ENCODE measurements around the gene PRSS3. TPM values are rescaled to one million over a fixed set of nuclear protein-coding genes. Genes with fewer than 3 reads are reported as not detected.
"Not testable (repeated sequence)": the region's sequence is repeated elsewhere in the genome, so short reads cannot be mapped to it uniquely, and the experiment has no call there.

The PRSS3 gene
- polyA plus RNA-seq, 1 donor (not counting 4 experiments of a cell fraction or from before 2014, with no cell fraction given), result 9.1 TPM

- Histone ChIP-seq H3K4me1 (ENCODE audit: control insufficient read depth, extremely low read depth, insufficient read depth, low read length) (peaks cover 10% of the 10 kb centered on the region), H2AFZ (ENCODE audit: control insufficient read depth, low read length) (no peak overlapping the region), H3K27ac (ENCODE audit: control insufficient read depth, insufficient read depth, low read length) (no peak overlapping the region), H4K20me1 (ENCODE audit: control insufficient read depth, extremely low read depth, insufficient read depth, low read length) (no peaks in the 10 kb centered on the region), H3K9ac (ENCODE audit: control insufficient read depth, extremely low read depth, insufficient read depth, low read length) (no peak overlapping the region), H3K9me3 (ENCODE audit: control insufficient read depth, low read depth, low read length) (no peaks in the 10 kb centered on the region), H3K4me3 (ENCODE audit: control insufficient read depth in 2 of 3, extremely low read depth in 1 of 3, insufficient read depth in 2 of 3, low read depth in 1 of 3, low read length in 3 of 3) (no peak overlapping the region), H3K27me3 (ENCODE audit: control insufficient read depth, extremely low read depth, insufficient read depth, low read length) (no peaks in the 10 kb centered on the region), H3K79me2 (ENCODE audit: control insufficient read depth, insufficient read depth, low read length) (no peaks in the 10 kb centered on the region), H3K4me2 (ENCODE audit: control insufficient read depth, extremely low read depth, insufficient read depth, low read depth, low read length) (no peak overlapping the region), H3K9me1 (ENCODE audit: control insufficient read depth, extremely low read depth, insufficient read depth, low read length) (no peaks in the 10 kb centered on the region), H3K36me3 (ENCODE audit: control insufficient read depth in 2 of 2, extremely low read depth in 1 of 2, insufficient read depth in 2 of 2, low read length in 2 of 2) (peaks cover 0 to 3% of the 10 kb centered on the region in 2 experiments)
- no peak for TF ChIP-seq EZH2 (IDR thresholded peaks at IDR 0.05; ENCODE audit: low read length)
- TF ChIP-seq CTCF (optimal IDR thresholded peaks at IDR 0.05 in 1 of 3, IDR thresholded peaks at IDR 0.05 in 1 of 3, conservative IDR thresholded peaks at IDR 0.05 in 1 of 3; ENCODE audit: extremely low read depth in 1 of 3, insufficient read depth in 2 of 3, low read length in 3 of 3), result peak in 1 of 3 experiments; percentile 19
- dilution Hi-C loops (cut with MboI; ENCODE audit: extremely low pct_ligation_motif_present, low sequenced_read_pairs), result no loop called here
- DNase-seq (ENCODE audit: low read depth, low spot score), result no peak
- no peak for FAIRE-seq
Observed at GRCh38 chr9:33787839-33788238, 7.5 kb upstream of the PRSS3 start.

- H3K4me3 ChIP-seq (ENCODE audit: control insufficient read depth in 2 of 3, extremely low read depth in 1 of 3, insufficient read depth in 2 of 3, low read depth in 1 of 3, low read length in 3 of 3); H4K20me1 ChIP-seq (ENCODE audit: control insufficient read depth, extremely low read depth, insufficient read depth, low read length); dilution Hi-C loops (cut with MboI; ENCODE audit: extremely low pct_ligation_motif_present, low sequenced_read_pairs); H2AFZ ChIP-seq (ENCODE audit: control insufficient read depth, low read length); H3K79me2 ChIP-seq (ENCODE audit: control insufficient read depth, insufficient read depth, low read length); H3K4me2 ChIP-seq (ENCODE audit: control insufficient read depth, extremely low read depth, insufficient read depth, low read depth, low read length); H3K27me3 ChIP-seq (ENCODE audit: control insufficient read depth, extremely low read depth, insufficient read depth, low read length); DNase-seq (ENCODE audit: low read depth, low spot score); FAIRE-seq; H3K9me3 ChIP-seq (ENCODE audit: control insufficient read depth, low read depth, low read length); H3K27ac ChIP-seq (ENCODE audit: control insufficient read depth, insufficient read depth, low read length); H3K36me3 ChIP-seq (ENCODE audit: control insufficient read depth in 2 of 2, extremely low read depth in 1 of 2, insufficient read depth in 2 of 2, low read length in 2 of 2); H3K9ac ChIP-seq (ENCODE audit: control insufficient read depth, extremely low read depth, insufficient read depth, low read length); H3K9me1 ChIP-seq (ENCODE audit: control insufficient read depth, extremely low read depth, insufficient read depth, low read length); H3K4me1 ChIP-seq (ENCODE audit: control insufficient read depth, extremely low read depth, insufficient read depth, low read length): not testable (repeated sequence)
Observed at GRCh38 chr9:33789429-33789828, 5.9 kb upstream of the PRSS3 start.

GRCh38 chr9:33791117-33791516 is 4.2 kb upstream of the PRSS3 start:
- DNase-seq (ENCODE audit: low read depth, low spot score) (no peak), FAIRE-seq (peak; percentile 26)
- Histone ChIP-seq H2AFZ (ENCODE audit: control insufficient read depth, low read length) (peak overlapping the region; percentile 3), H3K9ac (ENCODE audit: control insufficient read depth, extremely low read depth, insufficient read depth, low read length) (no peak overlapping the region), H3K4me1 (ENCODE audit: control insufficient read depth, extremely low read depth, insufficient read depth, low read length) (peaks cover 12% of the 10 kb centered on the region), H3K36me3 (ENCODE audit: control insufficient read depth in 2 of 2, extremely low read depth in 1 of 2, insufficient read depth in 2 of 2, low read length in 2 of 2) (peaks cover 0 to 3% of the 10 kb centered on the region in 2 experiments), H3K27me3 (ENCODE audit: control insufficient read depth, extremely low read depth, insufficient read depth, low read length) (no peaks in the 10 kb centered on the region), H4K20me1 (ENCODE audit: control insufficient read depth, extremely low read depth, insufficient read depth, low read length) (no peaks in the 10 kb centered on the region), H3K9me1 (ENCODE audit: control insufficient read depth, extremely low read depth, insufficient read depth, low read length) (no peaks in the 10 kb centered on the region), H3K4me2 (ENCODE audit: control insufficient read depth, extremely low read depth, insufficient read depth, low read depth, low read length) (no peak overlapping the region), H3K79me2 (ENCODE audit: control insufficient read depth, insufficient read depth, low read length) (no peaks in the 10 kb centered on the region), H3K4me3 (ENCODE audit: control insufficient read depth in 2 of 3, extremely low read depth in 1 of 3, insufficient read depth in 2 of 3, low read depth in 1 of 3, low read length in 3 of 3) (no peak overlapping the region), H3K27ac (ENCODE audit: control insufficient read depth, insufficient read depth, low read length) (no peak overlapping the region), H3K9me3 (ENCODE audit: control insufficient read depth, low read depth, low read length) (no peaks in the 10 kb centered on the region)
- dilution Hi-C loops (cut with MboI; ENCODE audit: extremely low pct_ligation_motif_present, low sequenced_read_pairs), result no loop called here
- no peak for TF ChIP-seq EZH2 (IDR thresholded peaks at IDR 0.05; ENCODE audit: low read length)
- TF ChIP-seq CTCF (optimal IDR thresholded peaks at IDR 0.05 in 1 of 3, IDR thresholded peaks at IDR 0.05 in 1 of 3, conservative IDR thresholded peaks at IDR 0.05 in 1 of 3; ENCODE audit: extremely low read depth in 1 of 3, insufficient read depth in 2 of 3, low read length in 3 of 3), result no peak

- H4K20me1 ChIP-seq (ENCODE audit: control insufficient read depth, extremely low read depth, insufficient read depth, low read length); dilution Hi-C loops (cut with MboI; ENCODE audit: extremely low pct_ligation_motif_present, low sequenced_read_pairs); DNase-seq (ENCODE audit: low read depth, low spot score); H3K79me2 ChIP-seq (ENCODE audit: control insufficient read depth, insufficient read depth, low read length); H3K9ac ChIP-seq (ENCODE audit: control insufficient read depth, extremely low read depth, insufficient read depth, low read length); H3K27ac ChIP-seq (ENCODE audit: control insufficient read depth, insufficient read depth, low read length); H3K9me3 ChIP-seq (ENCODE audit: control insufficient read depth, low read depth, low read length); H3K4me3 ChIP-seq (ENCODE audit: control insufficient read depth in 2 of 3, extremely low read depth in 1 of 3, insufficient read depth in 2 of 3, low read depth in 1 of 3, low read length in 3 of 3); H2AFZ ChIP-seq (ENCODE audit: control insufficient read depth, low read length); H3K36me3 ChIP-seq (ENCODE audit: control insufficient read depth in 2 of 2, extremely low read depth in 1 of 2, insufficient read depth in 2 of 2, low read length in 2 of 2); H3K27me3 ChIP-seq (ENCODE audit: control insufficient read depth, extremely low read depth, insufficient read depth, low read length); FAIRE-seq; H3K9me1 ChIP-seq (ENCODE audit: control insufficient read depth, extremely low read depth, insufficient read depth, low read length); H3K4me2 ChIP-seq (ENCODE audit: control insufficient read depth, extremely low read depth, insufficient read depth, low read depth, low read length): not testable (repeated sequence)
- H3K4me1 ChIP-seq (ENCODE audit: control insufficient read depth, extremely low read depth, insufficient read depth, low read length), result peaks cover 12% of the 10 kb centered on the region
Observed at GRCh38 chr9:33793496-33793895, 1.9 kb upstream of the PRSS3 start.
